NCI-H82 (cell line): ENCODE data around the gene SCD.
A peak's percentile ranks its signal among the peaks of the same experiment; 100 is the strongest.
"Not testable (repeated sequence)": the region's sequence is repeated elsewhere in the genome, so short reads cannot be mapped to it uniquely, and the experiment has no call there.

Experiments used
- DNase-seq: peaks from one replicate; lab custom pipeline; 2025; lab: John Stamatoyannopoulos, UW

Gene SCD

GRCh38 chr10:100362570-100363496 is 15.8 kb downstream of the SCD start:
- DNase-seq = no peak

- no peak for DNase-seq
These were observed 17.1 kb downstream of the SCD start for GRCh38 chr10:100364175-100364574.

- DNase-seq = peak; percentile 70
These were observed 17.8 kb downstream of the SCD start for GRCh38 chr10:100364735-100365391.

GRCh38 chr10:100368721-100369120 is 21.7 kb downstream of the SCD start:
- DNase-seq = no peak

GRCh38 chr10:100370714-100371481 is 23.9 kb downstream of the SCD start:
- peak; percentile 19 for DNase-seq

GRCh38 chr10:100371482-100372027 is 24.5 kb downstream of the SCD start:
- no peak for DNase-seq

GRCh38 chr10:100372415-100373297 is 25.6 kb downstream of the SCD start:
- DNase-seq = no peak

- peak; percentile 98 for DNase-seq
These were observed 26.5 kb downstream of the SCD start for GRCh38 chr10:100373298-100374199.

- peak; percentile 74 for DNase-seq
These were observed 27.2 kb downstream of the SCD start for GRCh38 chr10:100374200-100374655.

- not testable (repeated sequence) for DNase-seq
These were observed 27.8 kb downstream of the SCD start for GRCh38 chr10:100374677-100375353.

GRCh38 chr10:100376656-100377055 is 29.6 kb downstream of the SCD start:
- DNase-seq = not testable (repeated sequence)

GRCh38 chr10:100377830-100378229 is 30.8 kb downstream of the SCD start:
- DNase-seq = no peak

- no peak for DNase-seq
These were observed 33.4 kb downstream of the SCD start for GRCh38 chr10:100380400-100380799.

- DNase-seq = no peak
These were observed 35.5 kb downstream of the SCD start for GRCh38 chr10:100382553-100382952.

- no peak for DNase-seq
These were observed 36.2 kb downstream of the SCD start for GRCh38 chr10:100383251-100383650.

GRCh38 chr10:100391163-100392002 is 44.4 kb downstream of the SCD start:
- no peak for DNase-seq

- no peak for DNase-seq
These were observed 45.6 kb downstream of the SCD start for GRCh38 chr10:100392686-100393003.

- DNase-seq = no peak
These were observed 48.6 kb downstream of the SCD start for GRCh38 chr10:100395626-100396025.

GRCh38 chr10:100396605-100397004 is 49.6 kb downstream of the SCD start:
- no peak for DNase-seq
